NB4 (cell line): Measurements from ENCODE around the gene MPPED1.

Experiments
- CTCF ChIP-seq: IDR thresholded peaks from one replicate; pipeline ENCODE4 v1.5.1; 2012; ENCODE audit warnings: low read depth, low read length
- MYC ChIP-seq: IDR thresholded peaks from 2 replicates; pipeline ENCODE4 v1.6.1; 2011; ENCODE audit warnings: low read depth, low read length
- POLR2A ChIP-seq: IDR thresholded peaks from 2 replicates; pipeline ENCODE4 v1.6.1; 2011; ENCODE audit warnings: mild to moderate bottlenecking; ENCODE audit not compliant: insufficient read length; ENCODE audit errors: extremely low read depth

GRCh38 chr22:43491177-43491576 lies 79.4 kb downstream of the MPPED1 start:
- TF ChIP-seq CTCF (no peak), POLR2A (no peak), MYC (no peak)
